ENCODE results near the gene LRRC63.
"Not testable (repeated sequence)": the region's sequence is repeated elsewhere in the genome, so short reads cannot be mapped to it uniquely, and the experiment has no call there.

Gene LRRC63

DNA sequence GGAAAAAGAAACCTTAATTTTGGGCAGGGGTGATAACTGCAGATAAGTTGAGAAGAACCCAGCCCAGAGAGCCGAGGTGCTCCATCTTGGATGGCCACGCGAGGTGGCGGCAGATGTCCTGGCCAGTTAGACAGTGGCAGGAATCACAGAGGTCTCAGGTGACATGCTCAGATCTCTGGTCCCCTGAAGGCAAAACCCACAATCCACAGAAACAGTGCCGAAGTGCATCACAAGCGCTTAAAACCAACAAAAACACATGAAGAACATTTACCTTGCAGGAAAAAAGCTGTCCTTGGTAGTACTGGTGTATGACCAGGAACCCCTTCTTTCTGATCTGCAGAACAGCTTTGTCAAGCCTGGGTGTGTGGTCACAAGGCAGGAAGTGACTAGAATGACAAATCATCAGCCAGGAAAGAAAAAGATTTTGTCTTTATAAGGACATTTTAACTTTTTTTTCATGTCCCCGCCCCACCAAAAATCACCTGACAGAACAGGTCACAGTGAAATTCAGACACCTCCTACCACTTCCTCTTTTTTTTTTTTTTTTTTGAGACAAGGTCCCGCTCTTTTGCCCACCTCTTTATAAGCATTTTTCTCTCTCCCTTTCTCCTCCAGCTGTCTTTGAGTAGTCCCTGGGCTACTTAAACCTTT is 29.8 kb upstream of the LRRC63 start, which contains the start of gene LCP1:
Gene LCP1 (minus strand): TSS at position 338 of the 651 bp plus-strand sequence. CDS start 22,515 bp downstream, outside the sequence.
- no peak for DNase-seq (ENCODE audit: low read depth)

DNA sequence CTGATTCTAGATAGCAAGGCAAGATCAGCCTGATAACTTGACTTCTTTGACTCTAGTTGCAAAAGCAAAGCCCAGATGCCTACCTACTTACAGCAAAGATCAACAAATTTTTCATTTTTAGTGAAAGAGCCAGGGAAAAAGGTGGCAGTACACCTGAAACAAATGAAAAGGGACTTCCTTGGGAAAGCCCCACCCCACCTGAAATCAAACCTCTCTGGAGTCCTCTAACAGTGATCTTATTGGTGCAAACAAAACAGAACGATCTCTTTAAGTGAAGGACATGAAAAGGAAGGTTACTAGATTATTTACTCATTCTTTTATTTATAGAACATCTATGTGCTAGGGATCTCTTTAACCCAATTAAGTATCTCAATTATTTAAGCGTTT is 29.2 kb upstream of the LRRC63 start:
- DNase-seq (ENCODE audit: low read depth), result no peak

- DNase-seq (ENCODE audit: low read depth), result no peak
These were observed 28.4 kb upstream of the LRRC63 start for GRCh38 chr13:46183018-46183946.

GRCh38 chr13:46184277-46184699 is 27.4 kb upstream of the LRRC63 start:
- DNase-seq (ENCODE audit: low read depth), result no peak

DNA sequence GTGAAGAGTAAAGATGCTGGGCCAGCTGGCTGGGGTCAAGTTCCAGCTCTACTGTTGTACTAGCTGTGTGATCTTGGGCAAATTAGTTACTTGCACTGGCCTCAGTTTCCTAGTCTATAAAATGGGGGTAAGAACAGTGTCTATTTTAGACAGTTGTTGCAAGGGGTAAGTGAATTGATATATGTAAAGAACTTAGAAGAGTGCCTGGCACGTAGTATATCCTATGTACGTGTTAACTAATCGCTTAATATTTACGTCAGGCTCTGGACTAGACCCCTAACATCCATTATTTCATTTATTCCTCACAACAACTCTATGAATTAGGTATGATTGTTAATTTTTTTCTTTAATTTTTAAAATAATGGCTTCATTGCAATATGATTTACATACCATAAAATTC is 26.1 kb upstream of the LRRC63 start:
- DNase-seq (ENCODE audit: low read depth), result no peak

- no peak for DNase-seq (ENCODE audit: low read depth)
These were observed 19.3 kb upstream of the LRRC63 start for GRCh38 chr13:46192412-46192811.

DNA sequence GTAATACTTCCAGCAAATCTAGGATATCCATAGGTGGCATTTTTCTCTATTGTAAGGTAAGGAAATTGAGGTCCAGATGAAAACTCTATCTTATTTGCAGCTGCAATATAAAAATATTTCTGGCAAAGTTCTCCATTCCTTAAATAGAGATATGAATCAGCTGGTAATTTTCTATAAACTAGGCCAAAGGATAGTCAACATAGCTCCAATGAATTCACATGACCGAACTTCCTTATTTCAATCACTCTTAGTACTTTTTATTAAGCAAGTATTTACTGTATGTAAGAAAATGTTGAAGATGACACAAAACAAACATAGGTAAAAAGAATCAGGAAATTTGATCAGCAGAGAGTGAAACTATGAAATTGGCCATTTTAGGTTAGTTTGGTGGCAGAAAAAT is 16.7 kb upstream of the LRRC63 start:
- no peak for DNase-seq (ENCODE audit: low read depth)

DNA sequence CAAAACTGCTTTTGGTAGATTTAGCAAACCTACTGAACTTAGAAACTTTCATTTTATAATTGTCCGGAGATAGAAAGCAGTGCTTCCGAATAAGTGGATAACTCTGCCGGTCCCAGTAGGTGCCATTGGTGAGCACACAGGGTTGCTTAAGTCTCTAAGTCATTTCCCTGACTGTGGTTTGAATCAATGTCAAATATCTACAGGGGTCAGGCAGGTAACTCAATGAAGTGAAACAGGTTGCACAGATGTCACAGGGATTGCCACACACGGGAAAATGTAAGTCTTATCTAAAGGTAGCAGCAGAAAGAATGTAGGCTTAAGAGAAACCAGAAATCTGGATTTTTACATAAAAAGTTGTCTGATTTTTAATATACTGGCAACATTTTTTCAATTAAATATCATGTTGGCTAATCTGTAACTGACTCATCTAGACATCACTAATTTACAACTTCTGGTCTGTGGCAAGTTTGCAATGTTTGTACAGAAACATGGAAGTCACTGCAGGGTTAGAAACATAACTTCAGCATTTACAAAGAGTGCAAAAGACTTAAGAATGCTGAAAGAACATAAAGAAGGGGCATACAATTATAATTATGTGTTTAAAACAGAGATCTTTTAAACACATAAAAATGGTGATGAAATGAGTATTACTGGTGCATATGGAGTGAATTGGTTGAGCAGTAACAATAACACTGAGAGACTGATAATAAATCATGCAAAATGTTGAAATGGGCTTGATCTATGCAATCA is 14.3 kb upstream of the LRRC63 start:
- DNase-seq (ENCODE audit: low read depth), result peak; percentile 6

- DNase-seq (ENCODE audit: low read depth), result no peak
These were observed 13.0 kb upstream of the LRRC63 start for GRCh38 chr13:46198696-46199193.

- DNase-seq (ENCODE audit: low read depth), result no peak
These were observed 9.4 kb upstream of the LRRC63 start for GRCh38 chr13:46202188-46202795.

DNA sequence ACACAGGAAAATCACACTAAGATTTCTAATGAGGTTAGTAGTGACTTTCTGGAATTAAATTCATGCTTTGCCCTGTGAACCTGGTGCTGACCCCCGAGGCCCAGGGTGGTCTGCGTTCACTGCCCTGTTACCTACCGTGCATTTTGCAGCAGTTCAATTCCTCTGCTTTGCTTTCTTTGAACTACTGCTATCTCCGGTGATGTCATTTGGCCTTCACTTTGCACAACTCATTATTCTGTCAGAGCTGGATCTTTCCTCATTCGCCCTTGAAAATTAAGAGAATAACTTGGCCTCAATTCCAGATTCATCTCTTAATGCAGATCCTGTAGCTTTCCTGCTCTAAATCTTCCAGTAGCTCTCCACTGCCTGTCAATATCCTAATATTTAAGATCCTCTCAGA is 8.8 kb upstream of the LRRC63 start:
- no peak for DNase-seq (ENCODE audit: low read depth)

- DNase-seq (ENCODE audit: low read depth), result no peak
These were observed 5.6 kb upstream of the LRRC63 start for GRCh38 chr13:46206143-46206542.

GRCh38 chr13:46207828-46208227 is 3.9 kb upstream of the LRRC63 start:
- no peak for DNase-seq (ENCODE audit: low read depth)

- DNase-seq (ENCODE audit: low read depth), result no peak
These were observed 1.2 kb upstream of the LRRC63 start for GRCh38 chr13:46210362-46211083.

GRCh38 chr13:46211116-46211482 is 629 bp upstream of the LRRC63 start:
- no peak for DNase-seq (ENCODE audit: low read depth)

- DNase-seq (ENCODE audit: low read depth), result no peak
These were observed 1.5 kb downstream of the LRRC63 start for GRCh38 chr13:46213242-46213641.

DNA sequence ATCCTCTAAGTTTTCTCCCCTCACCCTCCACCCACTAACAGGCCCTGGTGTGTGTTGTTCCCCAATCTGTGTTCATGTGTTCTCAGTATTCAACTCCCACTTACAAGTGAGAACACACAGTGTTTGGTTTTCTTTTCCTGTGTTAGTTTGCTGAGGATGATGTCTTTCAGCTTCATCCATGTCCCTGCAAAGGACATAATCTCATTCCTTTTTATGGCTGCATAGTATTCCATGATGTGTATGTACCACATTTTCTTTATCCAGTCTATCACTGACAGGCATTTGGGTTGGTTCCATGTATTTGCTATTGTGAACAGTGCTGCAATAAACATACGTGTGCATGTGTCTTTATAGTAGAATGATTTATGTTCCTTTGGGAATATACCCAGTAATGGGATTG is 3.0 kb downstream of the LRRC63 start:
- not testable (repeated sequence) for DNase-seq (ENCODE audit: low read depth)

DNA sequence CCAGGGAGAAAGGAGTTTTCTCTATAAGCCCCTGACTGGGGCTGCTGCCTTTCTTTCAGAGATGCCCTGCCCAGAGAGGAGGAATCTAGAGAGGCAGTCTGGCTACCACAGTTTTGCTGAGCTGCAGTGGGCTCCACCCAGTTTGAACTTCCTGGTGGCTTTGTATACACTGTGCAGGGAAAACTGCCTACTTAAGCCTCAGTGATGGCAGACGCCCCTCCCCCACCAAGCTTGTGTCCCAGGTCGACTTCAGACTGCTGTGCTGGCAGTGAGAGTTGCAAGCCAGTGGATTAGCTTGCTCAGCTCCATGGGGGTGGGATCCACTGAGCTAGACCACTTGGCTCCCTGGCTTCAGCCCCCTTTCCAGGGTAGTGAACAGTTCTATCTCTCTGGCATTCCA is 8.5 kb downstream of the LRRC63 start:
- DNase-seq (ENCODE audit: low read depth), result not testable (repeated sequence)

DNA sequence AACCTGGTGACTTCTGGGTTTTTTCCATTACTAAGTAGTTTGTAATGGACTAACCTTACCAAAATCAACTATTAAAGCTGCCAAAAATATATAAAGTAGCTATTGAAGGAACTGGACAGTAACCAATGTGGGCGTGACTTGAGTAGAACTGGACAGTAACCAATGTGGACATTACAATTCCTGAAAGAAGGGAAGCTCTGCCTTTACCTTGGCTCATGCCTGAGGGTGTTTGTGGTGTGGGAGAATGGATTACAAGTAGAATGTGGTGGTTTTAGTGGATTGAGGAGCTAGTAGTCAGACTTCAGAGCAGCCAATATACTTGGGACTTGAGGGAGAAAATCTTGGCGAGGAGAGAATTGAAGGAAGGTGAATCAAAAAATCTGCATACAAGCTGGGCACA is 17.5 kb downstream of the LRRC63 start:
- DNase-seq (ENCODE audit: low read depth), result no peak

GRCh38 chr13:46232281-46232680 is 20.6 kb downstream of the LRRC63 start:
- peak; percentile 3 for DNase-seq (ENCODE audit: low read depth)

- no peak for DNase-seq (ENCODE audit: low read depth)
These were observed 23.6 kb downstream of the LRRC63 start for GRCh38 chr13:46235286-46235685.

All from GM04503 (cell line).